ENCODE data around the gene KLHL29.

DNA sequence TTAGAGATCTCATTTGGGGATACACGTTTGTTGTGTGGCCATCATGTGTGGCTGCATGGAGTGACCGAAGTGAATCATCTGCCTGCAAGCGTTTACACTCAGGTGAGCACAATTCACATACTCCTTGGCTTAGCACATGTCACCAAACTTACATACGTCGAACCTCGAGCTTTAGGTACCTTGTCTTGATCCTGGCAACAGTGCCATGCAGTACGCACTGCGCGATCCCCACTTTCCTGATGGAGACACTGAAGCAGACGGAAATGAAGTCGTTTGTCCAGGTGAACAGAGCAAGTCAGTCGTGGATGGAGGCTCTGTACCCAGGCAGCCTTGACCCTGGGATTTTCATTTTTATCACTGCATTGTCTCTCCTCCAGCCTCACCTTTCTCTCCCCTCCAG lies 32.3 kb downstream of the KLHL29 start:
- TF ChIP-seq POLR2A (IDR thresholded peaks at IDR 0.05) (no peak), EP300 (IDR thresholded peaks at IDR 0.05) (no peak)
- TF ChIP-seq, protein P1, sequence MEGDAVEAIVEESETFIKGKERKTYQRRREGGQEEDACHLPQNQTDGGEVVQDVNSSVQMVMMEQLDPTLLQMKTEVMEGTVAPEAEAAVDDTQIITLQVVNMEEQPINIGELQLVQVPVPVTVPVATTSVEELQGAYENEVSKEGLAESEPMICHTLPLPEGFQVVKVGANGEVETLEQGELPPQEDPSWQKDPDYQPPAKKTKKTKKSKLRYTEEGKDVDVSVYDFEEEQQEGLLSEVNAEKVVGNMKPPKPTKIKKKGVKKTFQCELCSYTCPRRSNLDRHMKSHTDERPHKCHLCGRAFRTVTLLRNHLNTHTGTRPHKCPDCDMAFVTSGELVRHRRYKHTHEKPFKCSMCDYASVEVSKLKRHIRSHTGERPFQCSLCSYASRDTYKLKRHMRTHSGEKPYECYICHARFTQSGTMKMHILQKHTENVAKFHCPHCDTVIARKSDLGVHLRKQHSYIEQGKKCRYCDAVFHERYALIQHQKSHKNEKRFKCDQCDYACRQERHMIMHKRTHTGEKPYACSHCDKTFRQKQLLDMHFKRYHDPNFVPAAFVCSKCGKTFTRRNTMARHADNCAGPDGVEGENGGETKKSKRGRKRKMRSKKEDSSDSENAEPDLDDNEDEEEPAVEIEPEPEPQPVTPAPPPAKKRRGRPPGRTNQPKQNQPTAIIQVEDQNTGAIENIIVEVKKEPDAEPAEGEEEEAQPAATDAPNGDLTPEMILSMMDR (IDR thresholded peaks at IDR 0.05), result no peak

Measured in ovary (tissue), 3 donors.